Adrenal gland (tissue), 12 donors: Measurements from ENCODE around the gene UNC13C. TPM values are rescaled to one million over a fixed set of nuclear protein-coding genes. Genes with fewer than 3 reads are reported as not detected.

ENCODE experiments used
- DNase-seq, 7 donors: peaks; one replicate each; pipeline ENCODE4 v3.0.0-alpha.2; 2019 to 2020
- H3K27ac ChIP-seq, 5 donors: fragments of 200-600 bp; sonication (generic) in 4 of 5; 1 replicate in 3 of 5; 2 replicates in 2 of 5; pipeline versions ENCODE4 v1.5.1 to v1.8.0; 2016 to 2020; ENCODE audit warnings: mild to moderate bottlenecking in 1 of 5
- H3K27me3 ChIP-seq: fragments of 200-600 bp; 2 replicates; pipeline ENCODE4 v1.8.0; 2021
- H3K36me3 ChIP-seq, 2 donors: fragments of 200-600 bp; replicated peaks in 1 of 2; 1 replicate in 1 of 2; 2 replicates in 1 of 2; pipeline versions ENCODE4 v1.5.1 to v1.8.0; 2018 to 2022
- H3K4me1 ChIP-seq, 2 donors: fragments of 200-600 bp; replicated peaks in 1 of 2; 1 replicate in 1 of 2; 2 replicates in 1 of 2; pipeline versions ENCODE4 v1.5.1 to v1.8.0; 2018 to 2021
- H3K4me3 ChIP-seq, 4 donors: fragments of 200-600 bp; sonication (generic) in 3 of 4; one replicate each; pipeline ENCODE4 v1.5.1; 2016 to 2018
- H3K9me3 ChIP-seq, 3 donors: fragments of 200-600 bp; sonication (generic) in 1 of 3; replicated peaks in 1 of 3; 1 replicate in 2 of 3; 2 replicates in 1 of 3; pipeline versions ENCODE4 v1.5.1 to v1.8.0; 2016 to 2021
- CTCF ChIP-seq, 6 experiments: fragments of 450-650 bp in 4 of 6; fragments of 200-600 bp in 2 of 6; sonication (generic) in 1 of 6; IDR thresholded peaks; 1 replicate in 5 of 6; 2 replicates in 1 of 6; pipeline versions ENCODE4 v1.5.1 to v1.8.0; 2016 to 2021; ENCODE audit warnings: antibody characterized with exemption in 6 of 6, mild to moderate bottlenecking in 2 of 6, moderate library complexity in 1 of 6
- POLR2A ChIP-seq, 2 donors: fragments of 450-650 bp; IDR thresholded peaks; one replicate each; pipeline ENCODE4 v1.6.1; 2017; ENCODE audit warnings: antibody characterized with exemption in 2 of 2, mild to moderate bottlenecking in 2 of 2, moderate library complexity in 1 of 2
- WGBS, 4 donors: extraction: QIAGEN DNeasy Blood & Tissue Kit in 2 of 4; methylation state at CpG; one replicate each; pipeline versions ENCODE4 v1.1.5 to v1.1.7; 2013 to 2017; 5-methylcytosine and 5-hydroxymethylcytosine counted together
- intact Hi-C, 2 donors: fragments of 100-400 bp; cut with DNase I; formaldehyde crosslinking; loops; one replicate each; pipeline versions ENCODE4 v1.14.1 to v1.15.0; 2022 to 2023
- polyA plus RNA-seq, 3 donors: library from polyadenylated mRNA; stranded (reverse); fragments of 200-250 nt in 2 of 3; fragments of 350-450 nt in 1 of 3; fragmentation: Illumina TruSeq in 1 of 3; extraction: RNeasy Lipid Tissue Mini Kit (QIAGEN cat#74804) in 1 of 3; gene quantifications; one replicate each; pipeline ENCODE4 v1.2.3, GENCODE V29; 2013 to 2014
- total RNA-seq, 9 donors: library from RNA; depleted of rRNA in 4 of 9; stranded (reverse); fragments of >200 nt in 4 of 9; fragments of 120-200 nt in 1 of 9; fragmentation: NEBNext Ultra II Directional in 1 of 9; extraction: Animal tissue kit (Norgen Biotek cat#: 25700) in 1 of 9; gene quantifications; one replicate each; pipeline versions ENCODE4 v1.1.0 to v1.2.4, GENCODE V29; 2013 to 2023
- donor health status: healthy with polysubstance abuse.
- donor health status: Bipolar disorder and iron deficiency.
- donor health status: DM: yes; HTN: yes; CAD: no.
- donor health status: DM: no; HTN: no; CAD: no.
- donor health status: DM: no; HTN: no; CAD: no.
- donor health status: DM: yes; HTN: yes; CAD: no.

UNC13C gene
- total and polyA plus RNA-seq, 12 donors: 0.04 to 0.61 (median 0.20) TPM; not detected in 4

DNA sequence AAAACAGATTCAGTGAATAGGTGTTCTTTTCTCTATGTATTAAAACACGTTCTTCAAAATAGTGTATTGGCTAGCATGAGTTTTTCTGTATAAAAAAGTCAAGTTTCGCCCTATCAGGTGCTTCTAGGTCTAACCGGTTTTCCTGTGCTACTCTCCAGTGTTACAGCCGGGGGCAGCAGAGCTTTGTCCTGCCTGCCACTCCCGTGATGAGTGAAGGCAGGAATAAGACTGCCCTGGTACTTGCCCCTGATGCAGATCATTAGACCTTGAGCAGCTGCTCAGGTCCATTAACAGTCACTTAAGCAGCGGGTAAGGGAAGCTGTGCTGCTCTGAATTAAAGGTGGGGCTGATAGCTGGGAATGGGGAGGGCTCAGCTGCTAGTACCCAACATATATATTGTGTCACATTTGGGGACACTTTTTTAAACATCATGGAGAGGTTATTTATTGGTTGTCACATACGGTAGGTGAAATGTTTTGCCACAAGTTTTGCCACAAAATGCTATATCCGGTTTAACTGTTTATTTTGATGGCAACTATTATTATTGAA, 1.3 kb upstream of the UNC13C start:
- DNase-seq: peak in 1 of 7 donors; percentile 48
- H3K4me1 ChIP-seq: peaks cover 0 to 3% of the 10 kb centered on the region in 2 donors
- TF ChIP-seq CTCF (IDR thresholded peaks at IDR 0.05) (no peak), POLR2A (IDR thresholded peaks at IDR 0.05) (no peak)
- 47 to 56% (median 50%) methylated on average over 8 of the region's 8 CpGs for whole genome bisulfite sequencing, 4 donors
- H3K27me3 ChIP-seq: peaks cover 10% of the 10 kb centered on the region
- intact Hi-C loops: no loop called here
- no peak overlapping the region for H3K27ac ChIP-seq
- H3K4me3 ChIP-seq: no peak overlapping the region
- H3K9me3 ChIP-seq: no peaks in the 10 kb centered on the region
- H3K36me3 ChIP-seq: no peaks in the 10 kb centered on the region

DNA sequence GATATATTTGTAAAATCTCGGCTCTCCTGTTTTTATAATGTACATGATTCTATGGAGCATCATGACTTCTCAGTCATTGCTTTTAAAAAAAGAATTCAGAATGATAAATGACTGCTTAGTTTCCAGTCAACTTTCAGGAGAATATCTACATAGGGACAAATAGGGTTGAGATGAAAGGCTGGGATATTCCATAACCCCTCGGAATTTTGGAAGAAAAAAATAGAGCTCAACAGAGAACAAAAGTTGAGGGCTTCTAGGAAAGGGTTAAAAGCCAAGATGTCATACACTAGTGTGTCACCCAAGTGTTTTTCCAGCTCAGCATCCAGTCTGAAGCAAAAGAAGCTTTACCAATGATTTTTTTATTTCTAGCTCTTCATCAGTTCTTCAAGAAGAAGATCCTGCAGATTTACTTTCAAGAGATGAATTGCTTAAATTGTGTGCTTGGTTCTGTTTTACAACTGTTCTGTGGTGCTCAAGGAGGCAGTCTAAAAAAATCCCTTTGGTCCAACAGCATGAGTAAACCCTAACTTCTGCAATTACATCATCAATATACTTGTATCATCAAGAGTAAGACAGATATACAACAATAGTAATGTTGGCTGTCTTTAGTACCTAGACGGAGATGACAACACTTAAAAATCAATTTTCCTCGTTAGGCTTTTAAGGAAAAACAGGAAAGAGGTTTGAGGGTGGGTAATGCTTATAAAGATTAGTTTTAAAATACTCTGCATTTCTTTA, 979 bp downstream of the UNC13C start:
- Histone ChIP-seq H3K4me3 (no peak overlapping the region), H3K4me1 (peaks cover 0 to 3% of the 10 kb centered on the region in 2 donors)

DNA sequence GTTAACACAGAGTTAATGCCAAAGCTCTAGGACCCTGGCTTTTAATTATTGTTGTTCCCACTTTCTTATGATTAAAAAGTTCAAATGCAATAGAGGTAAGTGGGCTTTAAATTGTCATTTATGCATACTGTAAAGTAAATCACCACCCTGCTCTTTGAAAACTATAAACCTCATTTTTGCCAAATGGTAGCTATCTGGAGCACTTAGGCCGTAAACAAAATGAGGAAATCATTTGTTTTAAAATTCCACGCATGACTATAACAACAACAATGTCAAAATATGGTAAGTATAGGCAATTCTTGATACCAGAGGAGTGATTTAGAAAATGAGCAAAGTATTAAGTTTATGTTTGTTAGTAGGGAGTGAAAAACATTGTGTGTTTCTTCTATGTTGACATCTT, 1.8 kb downstream of the UNC13C start:
- DNase-seq: no peak
- Histone ChIP-seq H3K27me3 (peaks cover 10% of the 10 kb centered on the region), H3K36me3 (no peaks in the 10 kb centered on the region), H3K4me1 (peaks cover 0 to 3% of the 10 kb centered on the region in 2 donors), H3K4me3 (no peak overlapping the region), H3K9me3 (no peaks in the 10 kb centered on the region), H3K27ac (no peak overlapping the region)
- intact Hi-C loops: no loop called here
- 70 to 92% (median 90%) methylated on average over 2 of the region's 2 CpGs for WGBS, 4 donors
- TF ChIP-seq POLR2A (IDR thresholded peaks at IDR 0.05): no peak
- no peak for TF ChIP-seq CTCF (IDR thresholded peaks at IDR 0.05)

More for the DNA sequence above, 979 bp downstream of the UNC13C start:
- Histone ChIP-seq H3K27me3 (peaks cover 10% of the 10 kb centered on the region), H3K27ac (no peak overlapping the region), H3K9me3 (no peaks in the 10 kb centered on the region), H3K36me3 (no peaks in the 10 kb centered on the region)
- WGBS, 4 donors: 61 to 72% (median 68%) methylated on average over 4 of the region's 4 CpGs
- TF ChIP-seq CTCF (IDR thresholded peaks at IDR 0.05): no peak
- TF ChIP-seq POLR2A (IDR thresholded peaks at IDR 0.05): no peak
- DNase-seq: no peak
- intact Hi-C loops: no loop called here

DNA sequence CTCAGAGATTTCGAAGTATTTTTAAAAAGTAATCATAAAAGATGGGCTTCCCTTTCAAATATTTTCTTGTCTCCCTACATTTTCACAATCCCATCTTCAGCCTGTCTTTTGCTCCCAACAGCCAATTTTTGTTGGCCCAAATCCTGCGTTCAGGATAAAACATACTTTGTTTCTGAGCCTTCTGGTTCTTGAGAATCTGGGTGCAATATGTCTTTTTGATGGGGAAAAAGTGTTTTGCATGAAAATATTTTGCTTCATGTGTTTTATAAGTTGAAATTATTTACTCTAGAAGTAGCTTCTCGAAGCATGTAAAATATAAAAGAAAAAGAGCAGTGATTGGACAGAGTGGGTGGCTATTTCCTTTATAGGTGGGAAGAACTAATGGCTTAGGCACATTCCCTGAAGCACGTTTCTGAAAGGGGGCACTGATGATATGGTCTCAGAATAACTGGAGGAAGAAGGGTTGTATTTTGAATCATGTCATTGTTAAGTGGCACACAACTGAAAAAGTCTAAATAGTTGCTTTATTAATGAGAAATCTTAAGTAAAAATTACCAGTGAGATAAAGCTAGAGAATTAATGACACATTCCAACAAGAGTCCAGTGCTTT, 3.9 kb downstream of the UNC13C start:
- DNase-seq: no peak
- Histone ChIP-seq H3K36me3 (no peaks in the 10 kb centered on the region), H3K4me3 (no peak overlapping the region), H3K9me3 (no peaks in the 10 kb centered on the region), H3K27me3 (peaks cover 10% of the 10 kb centered on the region), H3K27ac (no peak overlapping the region), H3K4me1 (peaks cover 0 to 3% of the 10 kb centered on the region in 2 donors)
- TF ChIP-seq POLR2A (IDR thresholded peaks at IDR 0.05): no peak
- TF ChIP-seq CTCF (IDR thresholded peaks at IDR 0.05): no peak
- intact Hi-C loops: no loop called here
- WGBS, 4 donors: 48 to 61% (median 54%) methylated on average over 4 of the region's 4 CpGs
